Measurements from ENCODE around the gene CDC42BPA.
A peak's percentile ranks its signal among the peaks of the same experiment; 100 is the strongest.
"Not testable (repeated sequence)": the region's sequence is repeated elsewhere in the genome, so short reads cannot be mapped to it uniquely, and the experiment has no call there.

The CDC42BPA gene

GRCh38 chr1:227210604-227211003 lies 107.7 kb downstream of the CDC42BPA start:
- DNase-seq, result no peak

GRCh38 chr1:227197064-227197463 lies 121.2 kb downstream of the CDC42BPA start:
- DNase-seq, result no peak

- peak in 1 of 2 donors; percentile 2 for DNase-seq
Measured at GRCh38 chr1:227192163-227192562, 126.1 kb downstream of the CDC42BPA start.

GRCh38 chr1:227191607-227192006 lies 126.7 kb downstream of the CDC42BPA start:
- no peak for DNase-seq

GRCh38 chr1:227190321-227190720 lies 128.0 kb downstream of the CDC42BPA start:
- no peak for DNase-seq

GRCh38 chr1:227185291-227185690 lies 133.0 kb downstream of the CDC42BPA start:
- DNase-seq, result no peak

- no peak for DNase-seq
Measured at GRCh38 chr1:227182012-227182411, 136.3 kb downstream of the CDC42BPA start.

GRCh38 chr1:227175611-227176010 lies 142.7 kb downstream of the CDC42BPA start:
- DNase-seq, result no peak

- DNase-seq, result no peak
Measured at GRCh38 chr1:227174164-227174563, 144.1 kb downstream of the CDC42BPA start.

- DNase-seq, result no peak
Measured at GRCh38 chr1:227170361-227171166, 147.7 kb downstream of the CDC42BPA start.

- no peak for DNase-seq
Measured at GRCh38 chr1:227169343-227169742, 148.9 kb downstream of the CDC42BPA start.

- no peak for DNase-seq
Measured at GRCh38 chr1:227167276-227168101, 150.8 kb downstream of the CDC42BPA start.

GRCh38 chr1:227166559-227166958 lies 151.7 kb downstream of the CDC42BPA start:
- no peak for DNase-seq

- DNase-seq, result no peak
Measured at GRCh38 chr1:227161470-227161869, 156.8 kb downstream of the CDC42BPA start.

GRCh38 chr1:227156520-227156919 lies 161.8 kb downstream of the CDC42BPA start:
- no peak for DNase-seq

GRCh38 chr1:227155688-227156087 lies 162.6 kb downstream of the CDC42BPA start:
- no peak for DNase-seq

GRCh38 chr1:227155004-227155403 lies 163.3 kb downstream of the CDC42BPA start:
- no peak for DNase-seq

GRCh38 chr1:227152525-227152924 lies 165.8 kb downstream of the CDC42BPA start:
- no peak for DNase-seq

- DNase-seq, result no peak
Measured at GRCh38 chr1:227140376-227140775, 177.9 kb downstream of the CDC42BPA start.

- DNase-seq, result no peak
Measured at GRCh38 chr1:227136210-227136820, 182.0 kb downstream of the CDC42BPA start.

- no peak for DNase-seq
Measured at GRCh38 chr1:227134686-227135314, 183.5 kb downstream of the CDC42BPA start.

GRCh38 chr1:227132695-227133094 lies 185.6 kb downstream of the CDC42BPA start:
- DNase-seq, result not testable (repeated sequence)

- peak in 1 of 2 donors; percentile 14 for DNase-seq
Measured at GRCh38 chr1:227131193-227131592, 187.1 kb downstream of the CDC42BPA start.

Measured in inflammatory macrophage treated with lipopolysaccharide for 1 hour (primary cell).